SK-N-MC (cell line): ENCODE measurements around the gene SLC29A4.

Source experiments
- EZH2 ChIP-seq: fragments of 200-600 bp; sonication (generic); IDR thresholded peaks from one replicate; pipeline ENCODE4 v1.6.1; 2017; ENCODE audit warnings: antibody characterized with exemption
- POLR2AphosphoS5 ChIP-seq: IDR thresholded peaks from 2 replicates; pipeline ENCODE4 v1.6.1; 2012; ENCODE audit warnings: mild to moderate bottlenecking, low read depth, low read length, borderline replicate concordance

- no peak for TF ChIP-seq POLR2AphosphoS5
- TF ChIP-seq EZH2 = no peak
These were observed 47.6 kb upstream of the SLC29A4 start for GRCh38 chr7:5234852-5235831.
